SU-DHL-6 (cell line): ENCODE measurements around the gene RPH3AL.
"Not testable (repeated sequence)": the region's sequence is repeated elsewhere in the genome, so short reads cannot be mapped to it uniquely, and the experiment has no call there.

ENCODE experiments used
- H2AFZ ChIP-seq: fragments of 200-600 bp; sonication (generic); 2 replicates; pipeline ENCODE4 v1.6.1; 2014; ENCODE audit warnings: low read depth, mild to moderate bottlenecking, moderate library complexity, mixed read lengths, antibody characterized with exemption, low read length; ENCODE audit not compliant: severe bottlenecking
- H3F3A ChIP-seq: fragments of 200-600 bp; shearing (Covaris generic); 2 replicates; pipeline ENCODE4 v1.6.0; 2016; ENCODE audit warnings: antibody characterized with exemption, mild to moderate bottlenecking; ENCODE audit not compliant: insufficient read depth
- H3K27ac ChIP-seq: fragments of 200-600 bp; sonication (generic); 2 replicates; pipeline ENCODE4 v1.5.1; 2016; ENCODE audit warnings: low read depth, mild to moderate bottlenecking, low read length, moderate library complexity, mixed read lengths
- H3K27me3 ChIP-seq: fragments of 200-600 bp; sonication (generic), shearing (Covaris generic); 2 replicates; pipeline ENCODE4 v1.6.0; 2014; ENCODE audit warnings: mild to moderate bottlenecking, low read length
- H3K36me3 ChIP-seq: fragments of 200-600 bp; sonication (generic); 2 replicates; pipeline ENCODE4 v1.6.1; 2014; ENCODE audit warnings: mild to moderate bottlenecking, low read length, mixed read lengths
- H3K4me2 ChIP-seq: fragments of 300-600, 200-600 bp; shearing (Covaris generic), sonication (generic); 2 replicates; pipeline ENCODE4 v1.6.0; 2014; ENCODE audit warnings: low read length, low read depth, mild to moderate bottlenecking; ENCODE audit not compliant: poor library complexity, severe bottlenecking
- H3K4me3 ChIP-seq: fragments of 200-600 bp; sonication (generic); 2 replicates; pipeline ENCODE4 v1.5.1; 2014; ENCODE audit warnings: antibody characterized with exemption, low read length, mild to moderate bottlenecking, mixed read lengths; ENCODE audit not compliant: insufficient read depth, poor library complexity, severe bottlenecking
- H3K79me2 ChIP-seq: fragments of 200-600 bp; sonication (generic); 2 replicates; pipeline ENCODE4 v1.6.1; 2014; ENCODE audit warnings: mild to moderate bottlenecking, low read length, moderate library complexity; ENCODE audit not compliant: insufficient read depth
- H3K9ac ChIP-seq: fragments of 200-600 bp; sonication (generic); 2 replicates; pipeline ENCODE4 v1.7.0; 2014; ENCODE audit warnings: mild to moderate bottlenecking, low read length
- H3K9me2 ChIP-seq: fragments of 200-600 bp; sonication (generic); replicated peaks from 2 replicates; pipeline ENCODE4 v1.6.1; 2014; ENCODE audit warnings: low read length; ENCODE audit not compliant: insufficient read depth
- H3K9me3 ChIP-seq: fragments of 200-600 bp; sonication (generic); 2 replicates; pipeline ENCODE4 v1.6.1; 2014; ENCODE audit warnings: low read length, mixed read lengths; ENCODE audit not compliant: insufficient read depth
- H4K20me1 ChIP-seq: fragments of 200-600 bp; sonication (generic); 2 replicates; pipeline ENCODE4 v1.6.1; 2014; ENCODE audit warnings: low read depth, mild to moderate bottlenecking, antibody characterized with exemption, low read length, moderate library complexity, mixed read lengths
- EZH2phosphoT487 ChIP-seq: fragments of 200-600 bp; sonication (generic), shearing (Covaris generic); conservative IDR thresholded peaks from 2 replicates; pipeline ENCODE4 v1.6.1; 2018; ENCODE audit warnings: mild to moderate bottlenecking, antibody characterized with exemption, low read length, moderate library complexity, mixed read lengths
- TF ChIP-seq, protein P1 (sequence below): fragments of 200-600 bp; sonication (generic); IDR thresholded peaks from one replicate; pipeline ENCODE4 v1.5.1; 2017; ENCODE audit warnings: antibody characterized with exemption, mild to moderate bottlenecking, low read length, moderate library complexity; ENCODE audit not compliant: insufficient read depth, poor library complexity, severe bottlenecking

Gene RPH3AL

GRCh38 chr17:373613-374230 lies 21.1 kb upstream of the RPH3AL start:
- no peaks in the 10 kb centered on the region for H3K9me2 ChIP-seq
- H3K9me3 ChIP-seq, result no peaks in the 10 kb centered on the region
- no peaks in the 10 kb centered on the region for H4K20me1 ChIP-seq
- no peaks in the 10 kb centered on the region for H3F3A ChIP-seq
- no peak overlapping the region for H2AFZ ChIP-seq
- no peak overlapping the region for H3K4me3 ChIP-seq
- no peak overlapping the region for H3K4me2 ChIP-seq
- no peaks in the 10 kb centered on the region for H3K27me3 ChIP-seq
- H3K27ac ChIP-seq, result no peak overlapping the region
- no peak overlapping the region for H3K9ac ChIP-seq
- no peak for TF ChIP-seq EZH2phosphoT487
- TF ChIP-seq, protein P1, sequence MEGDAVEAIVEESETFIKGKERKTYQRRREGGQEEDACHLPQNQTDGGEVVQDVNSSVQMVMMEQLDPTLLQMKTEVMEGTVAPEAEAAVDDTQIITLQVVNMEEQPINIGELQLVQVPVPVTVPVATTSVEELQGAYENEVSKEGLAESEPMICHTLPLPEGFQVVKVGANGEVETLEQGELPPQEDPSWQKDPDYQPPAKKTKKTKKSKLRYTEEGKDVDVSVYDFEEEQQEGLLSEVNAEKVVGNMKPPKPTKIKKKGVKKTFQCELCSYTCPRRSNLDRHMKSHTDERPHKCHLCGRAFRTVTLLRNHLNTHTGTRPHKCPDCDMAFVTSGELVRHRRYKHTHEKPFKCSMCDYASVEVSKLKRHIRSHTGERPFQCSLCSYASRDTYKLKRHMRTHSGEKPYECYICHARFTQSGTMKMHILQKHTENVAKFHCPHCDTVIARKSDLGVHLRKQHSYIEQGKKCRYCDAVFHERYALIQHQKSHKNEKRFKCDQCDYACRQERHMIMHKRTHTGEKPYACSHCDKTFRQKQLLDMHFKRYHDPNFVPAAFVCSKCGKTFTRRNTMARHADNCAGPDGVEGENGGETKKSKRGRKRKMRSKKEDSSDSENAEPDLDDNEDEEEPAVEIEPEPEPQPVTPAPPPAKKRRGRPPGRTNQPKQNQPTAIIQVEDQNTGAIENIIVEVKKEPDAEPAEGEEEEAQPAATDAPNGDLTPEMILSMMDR, result no peak
- H3K36me3 ChIP-seq, result no peaks in the 10 kb centered on the region
- no peaks in the 10 kb centered on the region for H3K79me2 ChIP-seq

GRCh38 chr17:372157-373152 lies 19.8 kb upstream of the RPH3AL start:
- Histone ChIP-seq H4K20me1 (no peaks in the 10 kb centered on the region), H3K27me3 (no peaks in the 10 kb centered on the region), H2AFZ (no peak overlapping the region), H3K4me2 (no peak overlapping the region), H3F3A (no peaks in the 10 kb centered on the region), H3K36me3 (no peaks in the 10 kb centered on the region), H3K79me2 (no peaks in the 10 kb centered on the region), H3K9me2 (no peaks in the 10 kb centered on the region), H3K9ac (no peak overlapping the region), H3K9me3 (no peaks in the 10 kb centered on the region), H3K4me3 (no peak overlapping the region), H3K27ac (no peak overlapping the region)
- TF ChIP-seq EZH2phosphoT487, result no peak
- TF ChIP-seq, protein P1, result no peak

GRCh38 chr17:371583-371982 lies 19.0 kb upstream of the RPH3AL start:
- Histone ChIP-seq H3K4me2 (no peak overlapping the region), H3K27me3 (no peaks in the 10 kb centered on the region), H3F3A (no peaks in the 10 kb centered on the region), H3K36me3 (no peaks in the 10 kb centered on the region), H3K9me2 (no peaks in the 10 kb centered on the region), H3K79me2 (no peaks in the 10 kb centered on the region), H3K27ac (no peak overlapping the region), H3K4me3 (no peak overlapping the region), H2AFZ (no peak overlapping the region), H4K20me1 (no peaks in the 10 kb centered on the region), H3K9ac (no peak overlapping the region), H3K9me3 (no peaks in the 10 kb centered on the region)
- no peak for TF ChIP-seq EZH2phosphoT487
- TF ChIP-seq, protein P1, result no peak

GRCh38 chr17:367656-368055 lies 15.0 kb upstream of the RPH3AL start:
- not testable (repeated sequence) for H3K4me2 ChIP-seq, H3K79me2 ChIP-seq, H3K36me3 ChIP-seq, H3K9me3 ChIP-seq, H3K27ac ChIP-seq, H3K27me3 ChIP-seq, H4K20me1 ChIP-seq, H2AFZ ChIP-seq, H3K9ac ChIP-seq, H3F3A ChIP-seq, H3K4me3 ChIP-seq, H3K9me2 ChIP-seq

DNA sequence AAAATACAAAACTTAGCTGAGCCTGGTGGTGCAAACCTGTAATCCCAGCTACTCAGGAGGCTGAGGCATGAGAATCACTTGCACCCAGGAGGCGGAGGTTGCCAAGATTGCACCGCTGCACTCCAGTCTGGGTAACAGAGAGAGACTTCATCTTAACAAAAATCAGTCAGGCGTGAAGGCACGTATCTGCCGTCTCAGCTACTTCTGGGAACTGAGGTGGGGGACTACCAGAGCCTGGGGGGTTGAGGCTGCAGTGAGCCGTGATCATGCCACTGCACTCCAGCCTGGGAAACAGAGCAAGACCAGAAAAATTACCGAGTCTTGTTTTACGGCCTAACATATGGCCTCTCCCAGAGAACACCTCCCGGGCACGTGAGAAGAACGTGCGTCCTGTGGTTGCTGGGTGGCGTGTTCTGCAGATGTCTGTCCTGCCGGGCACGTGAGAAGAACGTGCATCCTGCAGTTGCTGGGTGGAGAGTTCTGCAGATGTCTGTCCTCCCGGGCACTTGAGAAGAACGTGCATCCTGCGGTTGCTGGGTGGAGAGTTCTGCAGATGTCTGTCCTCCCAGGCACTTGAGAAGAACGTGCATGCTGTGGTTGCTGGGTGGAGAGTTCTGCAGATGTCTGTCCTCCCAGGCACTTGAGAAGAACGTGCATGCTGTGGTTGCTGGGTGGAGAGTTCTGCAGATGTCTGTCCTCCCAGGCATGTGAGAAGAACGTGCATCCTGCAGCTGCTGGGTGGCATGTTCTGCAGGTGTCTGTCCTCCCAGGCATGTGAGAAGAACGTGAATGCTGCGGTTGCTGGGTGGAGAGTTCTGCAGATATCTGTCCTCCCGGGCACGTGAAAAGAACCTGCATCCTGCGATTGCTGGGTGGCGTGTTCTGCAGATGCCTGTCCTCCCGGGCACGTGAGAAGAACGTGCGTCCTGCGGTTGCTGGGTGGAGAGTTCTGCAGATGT lies 14.3 kb upstream of the RPH3AL start:
- not testable (repeated sequence) for H4K20me1 ChIP-seq, H3K36me3 ChIP-seq, H3K4me3 ChIP-seq, H3F3A ChIP-seq, H3K4me2 ChIP-seq, H3K9ac ChIP-seq, H3K27ac ChIP-seq, H2AFZ ChIP-seq, H3K9me2 ChIP-seq, H3K9me3 ChIP-seq, H3K79me2 ChIP-seq, H3K27me3 ChIP-seq
